ENCODE data around the gene ALDH1B1.

ALDH1B1 gene

GRCh38 chr9:38413283-38413682, 20.8 kb downstream of the ALDH1B1 start:
- in situ Hi-C loops (cut with HindIII; ENCODE audit: low sequenced_read_pairs), result no loop called here

DNA sequence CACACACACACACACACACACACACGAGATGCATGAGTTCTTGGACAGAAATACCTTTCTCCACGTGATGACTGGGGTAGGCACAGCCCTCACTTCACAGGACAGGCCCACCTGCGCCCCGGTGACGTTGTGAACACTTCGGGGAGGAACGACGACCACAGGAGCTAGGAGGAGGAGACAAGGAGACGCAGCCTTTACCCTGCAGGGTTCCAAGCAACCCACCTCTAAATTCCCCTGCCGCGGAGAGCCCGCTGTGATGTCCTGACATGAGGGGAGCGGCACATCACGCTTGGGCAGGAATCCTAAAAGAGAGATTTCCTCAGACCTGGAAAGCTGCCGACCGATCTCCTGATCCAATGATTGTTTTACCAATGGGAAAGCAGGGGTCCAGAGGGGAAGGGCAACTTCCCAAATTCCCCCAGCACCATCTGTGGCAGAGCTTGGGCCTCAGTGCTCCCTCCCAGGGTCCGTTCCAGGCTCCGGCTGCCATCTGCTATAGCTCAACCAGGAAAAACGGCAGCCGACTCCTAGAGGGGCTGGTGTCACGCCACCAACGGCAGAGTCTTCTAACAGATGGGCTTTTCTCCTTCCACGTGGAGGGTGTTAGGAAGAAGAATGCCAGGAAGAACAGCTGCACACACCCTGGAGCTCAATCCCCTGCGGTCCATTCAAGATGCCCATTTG, 21.7 kb downstream of the ALDH1B1 start:
- in situ Hi-C loops (cut with HindIII; ENCODE audit: low sequenced_read_pairs), result no loop called here

GRCh38 chr9:38415856-38416255, 23.4 kb downstream of the ALDH1B1 start:
- in situ Hi-C loops (cut with HindIII; ENCODE audit: low sequenced_read_pairs), result no loop called here

DNA sequence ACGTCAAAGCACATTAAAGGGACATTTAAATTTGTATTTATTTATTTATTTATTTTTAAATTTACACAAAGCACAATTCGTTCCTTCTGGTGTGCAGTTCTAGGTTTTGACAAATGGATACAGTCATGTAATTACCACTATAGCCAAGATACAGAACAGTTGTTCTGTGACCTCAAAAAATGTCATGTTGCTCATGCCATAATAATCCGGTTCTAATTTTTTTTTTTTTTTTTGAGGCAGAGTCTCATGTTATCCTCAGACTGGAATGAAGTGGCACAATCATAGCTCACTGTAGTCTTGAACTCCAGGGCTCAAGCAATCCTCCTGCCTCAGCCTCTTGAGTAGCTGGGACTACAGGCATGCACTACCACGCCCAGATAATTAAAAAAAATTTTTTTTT, 24.0 kb downstream of the ALDH1B1 start:
- in situ Hi-C loops (cut with HindIII; ENCODE audit: low sequenced_read_pairs), result no loop called here

DNA sequence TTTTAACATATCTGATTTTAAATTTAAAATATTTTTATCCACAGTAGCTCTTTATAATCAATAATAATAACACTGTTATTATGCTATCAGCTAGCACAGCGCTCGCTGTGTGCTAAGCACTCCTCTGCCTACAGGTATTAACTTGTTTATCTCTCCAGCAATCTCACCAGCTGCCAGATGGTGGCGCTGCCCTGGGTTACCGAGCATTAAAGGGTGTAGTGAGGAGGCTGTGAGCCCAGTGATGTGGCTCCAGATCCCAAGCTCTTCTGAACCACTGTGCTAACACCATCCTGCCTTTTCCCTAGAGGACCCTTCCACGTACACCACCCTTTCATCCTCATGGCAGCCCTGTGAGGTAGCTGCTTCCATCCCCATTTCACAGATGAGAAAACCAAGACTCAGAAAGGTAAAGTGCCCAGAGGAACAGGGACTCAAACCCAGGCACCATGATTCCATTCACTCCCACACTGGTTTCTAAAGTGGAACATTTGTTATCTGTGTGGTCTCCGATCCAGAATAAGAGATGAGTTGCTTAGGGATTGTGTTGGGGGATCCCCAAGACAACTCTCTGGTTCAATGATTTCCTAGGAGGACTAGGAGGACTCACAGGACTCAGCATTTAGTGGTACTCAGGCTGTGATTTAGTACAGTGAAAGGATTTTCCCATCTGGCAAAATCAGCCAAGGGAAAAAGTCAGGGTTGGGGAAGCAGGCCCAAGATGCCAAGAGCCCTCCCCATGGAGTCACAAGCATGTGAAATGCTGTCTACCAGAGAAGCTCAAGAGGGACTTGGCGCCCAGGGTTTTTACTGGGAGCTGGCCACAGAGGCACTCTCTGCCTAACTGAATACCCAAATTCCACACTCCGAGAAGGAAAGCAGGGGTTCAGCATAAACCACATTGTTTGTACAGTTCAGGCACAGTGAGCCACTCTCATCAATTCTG, 24.8 kb downstream of the ALDH1B1 start:
- in situ Hi-C loops (cut with HindIII; ENCODE audit: low sequenced_read_pairs), result no loop called here

- in situ Hi-C loops (cut with HindIII; ENCODE audit: low sequenced_read_pairs), result no loop called here
These were observed 25.9 kb downstream of the ALDH1B1 start for GRCh38 chr9:38418366-38418765.

DNA sequence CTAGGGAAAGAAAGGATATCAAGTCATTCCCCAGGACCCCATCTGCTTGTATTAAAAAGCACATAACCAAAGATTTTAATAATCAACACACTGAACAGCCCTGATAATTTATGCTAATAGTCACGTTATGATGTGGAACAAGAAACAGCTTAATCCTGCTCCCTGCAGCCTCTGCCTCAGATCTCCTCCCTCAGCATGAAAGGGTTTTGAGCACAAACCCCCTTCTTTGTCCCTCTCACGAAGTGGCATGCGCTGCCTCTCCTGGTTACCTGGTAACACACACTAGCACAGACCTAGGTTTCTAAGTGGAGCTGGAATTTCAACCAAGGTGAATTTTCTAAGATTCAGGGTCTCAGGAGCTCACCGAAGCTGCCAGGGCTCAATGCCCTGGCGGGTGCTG, 26.7 kb downstream of the ALDH1B1 start:
- in situ Hi-C loops (cut with HindIII; ENCODE audit: low sequenced_read_pairs), result no loop called here

GRCh38 chr9:38421498-38422211, 29.2 kb downstream of the ALDH1B1 start:
- in situ Hi-C loops (cut with HindIII; ENCODE audit: low sequenced_read_pairs), result no loop called here

GRCh38 chr9:38422555-38423260, 30.2 kb downstream of the ALDH1B1 start:
- in situ Hi-C loops (cut with HindIII; ENCODE audit: low sequenced_read_pairs), result no loop called here

DNA sequence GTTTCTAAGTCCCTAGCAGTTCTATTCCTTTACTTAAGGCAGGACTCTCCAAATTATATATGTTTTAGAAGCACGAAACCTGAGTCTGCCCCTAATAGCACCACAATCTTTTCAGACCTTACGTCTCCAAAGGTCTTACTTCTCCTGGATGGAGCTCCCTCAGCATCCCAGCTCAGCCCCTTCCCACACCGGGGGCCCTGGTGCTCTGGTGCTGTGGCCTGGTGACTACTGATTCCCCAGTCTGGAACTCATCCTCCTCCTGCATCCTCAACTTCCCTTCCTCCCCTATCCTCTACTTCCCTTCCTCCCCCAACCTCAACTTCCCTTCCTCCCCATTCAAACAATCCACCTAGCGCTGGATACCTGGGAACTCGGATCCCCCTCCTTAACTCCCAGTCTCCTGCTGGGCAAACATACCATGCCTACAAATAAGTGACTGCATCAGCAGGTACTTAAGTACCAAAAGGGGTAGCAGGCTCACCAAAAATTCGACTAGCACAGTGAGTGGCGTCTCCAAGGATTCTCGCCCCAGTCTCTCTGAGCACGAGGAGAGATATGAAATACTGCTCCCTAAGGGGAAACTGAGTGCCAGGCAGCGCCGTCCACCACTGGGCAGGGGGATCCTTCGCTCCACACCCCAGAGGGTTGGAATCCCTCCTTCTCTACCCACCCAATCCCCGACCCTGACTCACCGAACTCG, 30.9 kb downstream of the ALDH1B1 start:
- in situ Hi-C loops (cut with HindIII; ENCODE audit: low sequenced_read_pairs), result no loop called here

GRCh38 chr9:38423973-38424843, 31.7 kb downstream of the ALDH1B1 start, which contains the start of gene IGFBPL1:
Gene IGFBPL1 (minus strand): TSS chr9:38424454. CDS start chr9:38424424, 30 bp downstream.
- in situ Hi-C loops (cut with HindIII; ENCODE audit: low sequenced_read_pairs), result no loop called here

DNA sequence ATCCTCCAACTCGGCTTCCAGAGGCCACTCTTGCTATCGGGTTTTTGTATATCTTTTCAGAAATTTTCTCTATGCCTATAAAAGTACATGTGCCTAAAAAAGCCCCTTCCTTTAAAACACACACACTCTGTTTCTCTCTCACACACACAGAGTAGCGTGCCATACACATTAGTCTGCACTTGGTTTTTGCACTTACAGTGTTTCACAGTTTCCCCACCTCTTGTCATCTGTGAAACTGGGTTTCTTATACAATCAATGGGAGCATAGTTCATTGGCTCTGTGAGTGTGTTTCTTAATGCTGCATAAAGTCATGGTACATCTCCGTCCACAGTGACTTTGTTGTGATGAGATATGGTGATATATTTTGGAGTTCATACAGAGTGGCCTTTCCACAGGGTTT, 32.4 kb downstream of the ALDH1B1 start:
- in situ Hi-C loops (cut with HindIII; ENCODE audit: low sequenced_read_pairs), result no loop called here

DNA sequence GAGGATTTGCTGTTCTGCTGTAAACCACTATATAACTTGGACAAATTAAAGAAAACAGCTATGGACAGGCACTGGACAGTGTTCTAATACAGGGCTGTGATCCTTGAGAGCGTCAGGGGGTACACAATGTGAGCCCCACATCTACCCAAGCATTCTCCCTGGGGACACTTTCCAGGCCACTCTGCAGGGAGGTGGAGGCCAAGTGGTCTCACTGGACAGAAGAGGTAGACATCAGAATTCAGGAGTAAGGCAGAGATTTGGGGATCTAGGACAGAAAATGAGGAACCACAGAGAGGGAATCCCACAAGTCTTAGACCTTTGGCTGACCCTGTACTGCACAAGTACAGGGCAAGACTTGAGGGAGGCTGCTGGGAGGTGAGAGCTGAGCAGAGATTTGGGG, 35.6 kb downstream of the ALDH1B1 start:
- in situ Hi-C loops (cut with HindIII; ENCODE audit: low sequenced_read_pairs), result no loop called here

DNA sequence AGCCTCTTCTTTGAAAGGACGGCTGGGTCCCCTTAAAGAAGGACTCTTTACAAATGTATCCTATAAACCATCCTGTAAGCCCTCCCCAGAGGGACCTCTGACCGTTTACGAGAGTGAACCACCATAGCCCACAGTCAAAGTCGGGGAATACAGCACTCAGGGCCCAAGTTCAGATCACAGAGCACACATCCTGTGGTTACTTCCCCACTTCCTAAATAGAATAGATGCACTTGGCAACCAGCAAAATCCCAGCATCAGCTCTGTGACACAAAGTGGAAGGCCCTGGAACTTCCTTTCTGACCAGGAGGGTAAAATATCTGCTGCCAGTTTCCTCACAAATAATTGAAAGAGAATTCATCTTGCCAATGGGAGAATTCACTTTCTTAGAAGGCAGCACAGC, 38.6 kb downstream of the ALDH1B1 start:
- in situ Hi-C loops (cut with HindIII; ENCODE audit: low sequenced_read_pairs), result no loop called here

DNA sequence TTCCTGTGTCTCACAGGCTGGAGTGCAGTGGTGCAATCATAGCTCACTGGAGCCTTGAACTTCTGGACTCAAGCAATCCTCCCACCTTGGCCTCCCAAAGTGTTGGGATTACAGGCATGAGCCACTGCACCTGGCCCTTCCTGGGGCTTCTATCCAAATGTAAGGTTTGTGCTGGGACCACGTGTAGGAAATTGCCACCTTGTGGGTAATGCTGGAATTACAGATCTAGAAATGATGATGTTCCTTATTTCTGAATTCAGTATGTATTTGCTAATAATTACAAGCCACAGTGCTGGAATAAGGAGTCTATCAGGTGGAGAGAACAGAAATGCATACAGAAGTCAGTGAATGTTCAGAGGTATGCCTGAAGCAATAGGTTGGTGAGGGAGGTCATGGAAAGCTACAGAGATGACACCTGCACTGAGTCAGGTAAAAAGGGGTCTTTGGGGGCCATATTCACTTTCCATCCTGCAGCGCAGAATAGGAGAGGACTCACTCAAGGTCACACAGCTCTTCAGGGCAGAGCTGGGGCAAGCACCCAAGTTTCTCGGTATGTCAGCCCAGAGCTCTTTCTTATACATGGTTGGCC, 40.5 kb downstream of the ALDH1B1 start:
- in situ Hi-C loops (cut with HindIII; ENCODE audit: low sequenced_read_pairs), result no loop called here

DNA sequence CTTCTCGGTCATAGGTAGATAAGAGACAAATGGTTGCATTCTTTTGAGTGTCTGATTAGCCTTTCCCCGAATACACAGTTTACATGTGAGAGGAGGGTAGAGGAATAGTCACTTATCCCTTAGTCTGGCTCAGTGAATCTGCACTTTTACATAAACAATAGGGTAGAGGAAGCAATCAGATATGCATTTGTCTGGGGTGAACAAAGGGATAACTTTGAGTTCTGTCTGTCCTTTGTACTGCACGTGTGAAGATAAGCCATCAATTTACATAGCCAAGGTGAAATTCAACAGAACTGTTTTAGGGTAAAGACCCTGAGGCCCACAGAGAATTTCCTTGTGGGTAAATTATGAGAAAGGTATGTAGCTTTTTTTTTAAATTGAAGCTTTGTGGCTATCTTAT, 41.9 kb downstream of the ALDH1B1 start:
- in situ Hi-C loops (cut with HindIII; ENCODE audit: low sequenced_read_pairs), result no loop called here

- in situ Hi-C loops (cut with HindIII; ENCODE audit: low sequenced_read_pairs), result no loop called here
These were observed 42.4 kb downstream of the ALDH1B1 start for GRCh38 chr9:38434853-38435252.

DNA sequence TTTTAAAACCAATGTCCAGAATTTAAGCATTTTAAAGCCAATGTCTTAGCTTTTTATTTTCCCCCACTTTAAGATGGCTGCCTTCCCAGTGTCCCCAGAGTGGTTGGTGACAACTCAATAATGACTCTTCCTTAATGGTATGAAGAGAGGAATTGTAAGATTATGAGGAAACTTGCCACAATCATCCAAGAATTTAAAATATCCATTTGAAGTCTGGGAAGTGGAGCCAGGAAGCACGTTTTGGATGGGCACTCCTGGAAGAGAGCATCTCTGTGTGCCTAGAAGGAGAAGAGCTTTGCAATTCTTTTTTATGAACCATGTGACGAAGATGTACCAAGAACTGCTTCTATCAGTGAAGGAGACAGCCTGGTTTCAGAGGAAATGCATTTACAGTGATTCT, 43.0 kb downstream of the ALDH1B1 start:
- in situ Hi-C loops (cut with HindIII; ENCODE audit: low sequenced_read_pairs), result no loop called here

DNA sequence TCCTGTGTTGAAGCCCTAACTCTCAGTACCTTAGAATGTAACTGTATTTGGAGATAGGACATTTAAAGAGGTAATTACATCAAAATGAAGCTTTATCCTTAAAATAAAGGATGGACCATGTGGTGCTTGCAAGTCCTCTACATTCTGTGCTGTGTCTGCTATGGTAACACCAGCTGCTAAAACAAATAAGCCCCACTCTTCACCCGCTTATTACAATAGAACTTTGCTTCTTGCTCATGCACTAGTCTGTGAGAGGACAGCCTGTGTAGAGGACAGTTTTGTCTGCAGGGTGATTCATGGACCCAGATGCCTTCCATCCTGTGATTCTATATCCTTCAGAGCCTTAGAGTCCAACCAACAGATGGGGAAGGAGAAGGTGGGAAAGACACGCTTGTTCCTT, 44.2 kb downstream of the ALDH1B1 start:
- in situ Hi-C loops (cut with HindIII; ENCODE audit: low sequenced_read_pairs), result no loop called here
